NCI-H1417 treated with DMSO at 0.1 percent for 48 hours (cell line): ENCODE measurements around the gene TRIP13.
"Not testable (repeated sequence)": the region's sequence is repeated elsewhere in the genome, so short reads cannot be mapped to it uniquely, and the experiment has no call there.

ENCODE experiments used
- DNase-seq: peaks from one replicate; lab custom pipeline; 2025; lab: John Stamatoyannopoulos, UW

TRIP13 gene

GRCh38 chr5:891837-892393 lies 769 bp upstream of the TRIP13 start:
- no peak for DNase-seq

GRCh38 chr5:893137-893506 lies 438 bp downstream of the TRIP13 start:
- no peak for DNase-seq

GRCh38 chr5:893711-894110 lies 1.0 kb downstream of the TRIP13 start:
- DNase-seq = no peak

- no peak for DNase-seq
These were observed 8.1 kb downstream of the TRIP13 start for GRCh38 chr5:900781-901180.

- no peak for DNase-seq
These were observed 9.6 kb downstream of the TRIP13 start for GRCh38 chr5:902129-902916.

- DNase-seq = no peak
These were observed 11.0 kb downstream of the TRIP13 start for GRCh38 chr5:903756-904096.

- DNase-seq = no peak
These were observed 12.5 kb downstream of the TRIP13 start for GRCh38 chr5:905139-905642.

GRCh38 chr5:907366-907910 lies 14.8 kb downstream of the TRIP13 start:
- DNase-seq = no peak

- DNase-seq = no peak
These were observed 15.5 kb downstream of the TRIP13 start for GRCh38 chr5:908172-908571.

GRCh38 chr5:909086-909485 lies 16.4 kb downstream of the TRIP13 start:
- no peak for DNase-seq

GRCh38 chr5:909994-910768 lies 17.5 kb downstream of the TRIP13 start:
- no peak for DNase-seq

- no peak for DNase-seq
These were observed 18.1 kb downstream of the TRIP13 start for GRCh38 chr5:910769-911160.

- DNase-seq = no peak
These were observed 18.9 kb downstream of the TRIP13 start for GRCh38 chr5:911601-912000.

GRCh38 chr5:912280-913091 lies 19.8 kb downstream of the TRIP13 start:
- DNase-seq = peak; percentile 63

- no peak for DNase-seq
These were observed 21.5 kb downstream of the TRIP13 start for GRCh38 chr5:914174-914573.

GRCh38 chr5:914612-915011 lies 21.9 kb downstream of the TRIP13 start:
- no peak for DNase-seq

GRCh38 chr5:915346-915745 lies 22.7 kb downstream of the TRIP13 start:
- not testable (repeated sequence) for DNase-seq

- DNase-seq = no peak
These were observed 23.3 kb downstream of the TRIP13 start for GRCh38 chr5:915946-916345.

GRCh38 chr5:916441-917293 lies 24.0 kb downstream of the TRIP13 start:
- no peak for DNase-seq

- DNase-seq = not testable (repeated sequence)
These were observed 26.0 kb downstream of the TRIP13 start for GRCh38 chr5:918717-919116.
